Activated CD8-positive, alpha-beta memory T cell treated with anti-CD3 and anti-CD28 coated beads for 1 hour (primary cell): Measurements from ENCODE around the gene DHH.

Experiments used
- DNase-seq, 2 donors: peaks; one replicate each; pipeline ENCODE4 v3.0.0-alpha.2; 2020; ENCODE audit warnings: low read depth in 1 of 2; ENCODE audit errors: extremely low read depth in 1 of 2

DHH gene

GRCh38 chr12:49051777-49052438 lies 42.7 kb downstream of the DHH start:
- no peak for DNase-seq

GRCh38 chr12:49051373-49051764 lies 43.2 kb downstream of the DHH start:
- DNase-seq = no peak

DNA sequence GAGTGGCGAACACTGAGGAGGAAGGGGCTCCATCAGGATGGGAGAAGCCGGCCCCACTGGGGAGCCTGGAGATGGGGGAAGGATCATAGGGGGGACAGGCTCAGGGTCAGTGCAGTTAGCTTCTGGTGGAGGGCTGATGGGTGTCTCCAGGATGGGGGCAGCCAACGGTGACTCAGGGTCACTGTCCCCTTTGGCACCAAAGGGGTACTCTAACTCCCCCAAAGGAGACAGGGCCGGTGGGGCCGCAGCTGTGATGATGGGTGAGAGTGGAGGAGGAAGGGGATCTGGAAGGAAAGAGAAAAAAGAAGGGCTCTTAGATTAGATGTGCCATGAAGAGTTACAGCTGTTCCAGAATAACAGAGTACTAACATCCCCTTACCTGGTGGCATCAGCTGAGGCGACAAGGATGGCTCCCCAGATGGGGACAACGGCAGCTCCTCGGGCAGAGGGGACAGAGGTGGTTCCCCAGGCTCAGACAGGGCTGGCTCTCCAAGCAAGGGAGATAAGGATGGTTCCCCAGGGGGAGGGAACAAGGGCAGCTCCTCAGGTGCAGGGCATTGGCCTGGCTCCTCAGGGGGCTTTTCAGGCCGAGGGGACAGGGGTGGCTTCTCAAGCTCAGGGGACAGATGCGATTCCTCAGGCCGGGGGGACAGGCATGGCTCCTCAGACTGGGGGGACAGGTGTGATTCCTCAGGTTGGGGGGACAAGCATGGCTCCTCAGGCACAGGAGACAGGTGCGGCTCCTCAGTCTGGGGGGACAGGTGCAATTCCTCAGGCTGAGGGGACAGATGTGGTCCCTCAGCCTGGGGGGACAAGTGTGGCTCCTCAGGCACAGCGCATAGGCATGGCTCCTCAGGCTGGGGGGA lies 43.9 kb downstream of the DHH start:
- no peak for DNase-seq

- DNase-seq = no peak
Observed at GRCh38 chr12:49049566-49050224, 44.9 kb downstream of the DHH start.

DNA sequence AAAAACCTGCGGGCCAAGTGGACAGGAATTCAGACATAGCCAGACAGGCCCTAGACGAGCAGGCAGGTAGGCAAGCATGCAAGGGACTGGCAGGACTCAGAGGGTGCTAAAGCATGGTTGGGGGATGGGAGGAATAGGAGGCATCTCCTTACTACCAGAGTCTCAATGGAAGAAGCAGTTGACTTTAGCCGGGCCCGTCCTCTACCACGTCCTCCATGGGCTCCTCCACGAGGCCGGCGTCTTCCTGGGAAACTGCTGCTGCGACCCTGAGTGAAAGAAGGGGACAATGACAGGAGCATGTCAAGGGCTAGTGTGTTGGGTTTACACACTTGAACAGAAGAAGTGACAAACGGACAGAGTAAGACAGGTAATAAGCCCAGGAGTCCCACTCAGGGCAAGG lies 45.6 kb downstream of the DHH start:
- no peak for DNase-seq

GRCh38 chr12:49046129-49046895 lies 48.3 kb downstream of the DHH start:
- DNase-seq = no peak

GRCh38 chr12:49044660-49045059 lies 49.9 kb downstream of the DHH start:
- no peak for DNase-seq

GRCh38 chr12:49043856-49044258 lies 50.7 kb downstream of the DHH start:
- DNase-seq = peak; percentile 72 to 75

GRCh38 chr12:49043241-49043640 lies 51.4 kb downstream of the DHH start:
- no peak for DNase-seq

DNA sequence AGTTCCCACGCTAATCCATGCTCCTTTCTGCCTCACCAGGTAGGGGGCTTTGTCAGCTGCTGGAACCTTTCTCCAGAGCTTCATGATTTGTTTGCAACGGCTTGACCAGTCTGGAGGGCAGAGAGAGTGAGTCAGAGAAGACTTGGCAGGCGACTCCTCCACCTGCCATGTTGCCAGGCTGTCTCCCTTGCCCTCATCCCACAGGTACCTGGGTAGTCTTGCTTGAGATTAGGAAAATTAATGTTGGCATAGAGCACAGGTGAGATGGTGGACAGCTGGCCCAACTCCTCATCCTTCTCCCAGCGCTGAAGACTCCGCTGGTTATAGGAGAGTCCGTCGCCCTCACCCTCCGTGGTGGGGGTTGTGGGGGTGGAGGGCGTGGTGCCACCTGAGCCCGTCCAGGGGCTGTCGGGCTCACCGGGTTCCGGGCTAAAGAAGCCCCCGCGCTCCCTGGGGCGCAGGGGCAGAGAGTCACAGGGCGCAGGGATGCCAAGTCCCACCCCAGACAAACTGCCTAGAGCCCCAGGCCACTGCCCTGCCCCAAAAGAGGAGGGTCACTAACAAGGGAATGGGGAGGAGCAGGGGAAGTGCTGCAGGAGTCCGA lies 52.6 kb downstream of the DHH start:
- DNase-seq = no peak

- DNase-seq = no peak
Observed at GRCh38 chr12:49041036-49041880, 53.3 kb downstream of the DHH start.

DNA sequence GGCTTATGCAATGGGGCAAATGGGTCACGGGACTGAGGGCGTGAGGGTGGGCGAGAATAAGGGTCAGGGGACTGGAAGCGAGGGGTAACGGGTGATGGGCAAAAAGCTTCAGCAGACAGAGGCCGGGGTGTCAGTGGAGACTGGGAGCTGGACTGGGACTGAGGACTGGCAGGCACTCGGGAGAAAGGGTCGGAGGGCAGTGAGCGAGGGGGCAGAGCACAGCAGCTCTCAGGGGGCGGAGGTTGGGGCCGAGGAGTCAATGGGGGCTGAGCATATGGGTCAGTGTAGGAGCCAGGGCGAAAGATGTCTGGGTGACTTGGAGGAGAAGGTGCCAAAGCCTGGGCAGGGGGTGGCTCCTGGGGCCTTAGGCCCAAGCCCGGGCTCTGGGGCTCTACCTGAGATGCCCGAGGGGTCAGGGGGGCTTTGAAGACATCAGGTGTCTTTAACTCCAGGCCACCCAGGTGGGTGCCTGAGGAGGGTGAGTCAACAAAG lies 54.2 kb downstream of the DHH start:
- DNase-seq = no peak

DNA sequence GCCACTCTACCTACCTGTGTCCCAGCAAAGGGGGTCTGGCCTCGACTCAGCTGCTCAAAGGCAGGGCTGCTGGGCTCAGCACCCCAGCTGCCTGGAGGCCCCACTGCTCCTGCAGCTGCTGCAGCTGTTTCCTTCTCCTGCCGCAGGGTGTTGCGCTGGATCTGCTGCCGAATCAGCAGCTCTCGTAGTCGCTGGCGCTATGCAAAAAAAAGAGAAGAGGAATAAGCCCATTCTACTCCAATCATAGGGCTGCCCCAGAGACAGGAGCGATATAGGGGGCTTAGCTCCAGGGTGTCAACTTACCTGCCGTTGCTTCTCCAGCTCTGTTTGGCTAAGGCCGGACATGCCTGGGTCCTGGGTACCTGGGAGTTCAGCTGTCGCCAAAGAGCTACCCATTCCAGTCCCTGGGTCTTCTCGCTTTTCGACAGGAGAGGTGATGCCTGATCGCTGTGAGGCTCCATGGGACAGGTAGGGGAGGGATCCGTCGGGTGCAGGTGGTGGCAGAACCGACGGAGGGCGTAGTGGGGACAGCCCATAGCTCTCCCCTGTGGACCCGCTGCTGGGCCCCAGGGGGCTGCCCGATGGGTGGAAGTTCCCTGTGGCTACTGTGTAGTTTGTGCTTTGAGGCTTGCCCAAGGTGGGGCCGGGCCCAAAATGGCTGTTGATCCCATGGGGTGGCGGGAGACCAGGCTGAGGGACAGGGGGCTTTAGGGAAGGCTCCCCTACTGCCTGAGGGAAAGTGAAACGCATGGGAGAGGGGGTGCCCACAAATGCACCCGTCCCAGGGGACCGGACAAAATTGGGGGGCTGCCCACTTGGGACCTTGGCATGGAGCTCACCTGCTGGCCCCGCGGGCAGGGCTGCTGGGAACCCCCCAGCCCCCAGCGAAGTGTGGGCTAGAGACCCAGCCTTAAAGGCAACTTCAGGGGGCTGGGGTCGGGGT lies 54.9 kb downstream of the DHH start:
- no peak for DNase-seq

- no peak for DNase-seq
Observed at GRCh38 chr12:49038291-49038955, 56.2 kb downstream of the DHH start.

- no peak for DNase-seq
Observed at GRCh38 chr12:49037947-49038237, 56.7 kb downstream of the DHH start.

DNA sequence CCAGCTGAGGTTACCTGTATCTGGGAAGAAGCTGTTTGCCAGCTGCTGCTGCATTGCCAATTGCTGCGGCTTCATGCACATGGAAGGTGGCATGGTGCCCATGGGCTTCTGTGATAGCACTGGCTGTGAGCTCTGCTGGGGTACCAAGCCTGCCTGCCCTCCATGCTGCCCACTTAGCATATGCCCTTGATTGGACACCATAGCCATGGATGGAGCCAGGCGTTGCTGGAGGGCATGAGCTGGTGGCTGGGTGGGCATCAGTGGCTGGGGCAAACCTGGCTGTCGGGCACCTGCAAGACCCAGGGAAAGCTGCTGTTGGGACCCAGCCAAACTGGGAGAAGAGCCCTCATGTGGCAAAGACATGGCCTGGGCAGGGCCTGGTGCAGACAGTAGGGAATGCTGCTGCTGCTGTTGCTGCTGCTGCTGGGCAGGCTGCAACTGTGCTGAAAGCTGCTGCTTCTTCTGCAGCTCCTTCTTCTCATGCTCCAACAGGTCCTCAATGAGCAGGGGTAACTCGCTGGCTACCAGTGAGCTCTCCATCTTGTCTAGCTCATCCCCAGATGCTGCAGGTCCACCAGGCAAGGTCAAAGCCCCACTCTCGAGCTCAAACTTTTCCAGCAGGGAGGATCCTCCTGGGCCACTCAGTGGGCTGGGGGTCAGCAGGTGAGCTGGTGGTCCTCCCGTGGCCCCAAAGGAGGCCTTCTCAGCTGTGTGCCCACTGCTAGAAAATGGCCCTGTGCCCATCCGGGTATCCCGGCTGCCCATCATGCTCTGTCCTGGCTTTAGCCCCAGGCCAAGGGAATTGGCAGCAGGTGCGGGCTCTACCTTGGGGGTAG lies 57.3 kb downstream of the DHH start:
- no peak for DNase-seq
